HG02623 (cell line): Measurements from ENCODE around the gene C12orf42.

ENCODE experiments used
- ATAC-seq: cut with Tn5 transposase; IDR thresholded peaks from one replicate; pipeline ENCODE4 v1.9.1; 2021; ENCODE audit warnings: moderate library complexity; ENCODE audit not compliant: unreplicated experiment

Gene C12orf42

DNA sequence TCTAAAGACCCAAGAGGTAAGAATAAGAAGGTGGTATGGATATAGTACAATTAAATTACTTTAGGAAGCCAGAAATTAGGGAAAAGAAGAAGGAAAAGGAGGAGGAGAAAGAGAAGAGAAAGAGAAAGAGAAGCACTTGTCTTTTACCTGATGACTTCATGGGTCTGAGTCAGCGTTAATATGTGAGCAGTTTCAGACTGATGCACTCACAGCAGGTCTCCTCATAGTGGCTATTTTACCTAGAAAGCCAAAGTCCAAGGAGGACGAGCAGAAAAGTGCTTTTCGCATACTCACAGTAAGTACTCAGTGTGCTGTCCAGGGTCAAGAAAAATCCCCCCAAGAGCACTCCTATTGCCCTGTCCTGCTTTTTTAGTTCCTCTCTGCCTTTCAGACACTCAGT, 222.1 kb downstream of the C12orf42 start:
- no peak for ATAC-seq

DNA sequence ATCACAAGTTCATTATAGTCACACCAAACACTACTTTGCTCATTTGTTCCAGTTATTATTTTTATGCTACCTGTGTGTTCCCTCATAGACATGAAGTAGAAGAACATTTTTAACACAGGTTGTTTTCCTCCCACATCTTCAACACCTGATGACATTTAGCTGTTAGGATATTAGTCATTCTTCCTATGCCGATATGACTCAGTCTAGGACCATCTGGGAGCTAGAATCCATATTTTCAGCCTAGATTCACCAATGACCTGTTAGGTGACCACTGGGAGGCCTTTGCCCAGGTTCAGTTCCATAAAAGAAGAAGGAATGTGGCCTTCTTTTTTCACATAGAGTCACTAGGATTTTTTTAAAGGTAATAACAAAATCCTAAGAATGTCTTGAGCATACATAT, 222.8 kb downstream of the C12orf42 start:
- no peak for ATAC-seq

DNA sequence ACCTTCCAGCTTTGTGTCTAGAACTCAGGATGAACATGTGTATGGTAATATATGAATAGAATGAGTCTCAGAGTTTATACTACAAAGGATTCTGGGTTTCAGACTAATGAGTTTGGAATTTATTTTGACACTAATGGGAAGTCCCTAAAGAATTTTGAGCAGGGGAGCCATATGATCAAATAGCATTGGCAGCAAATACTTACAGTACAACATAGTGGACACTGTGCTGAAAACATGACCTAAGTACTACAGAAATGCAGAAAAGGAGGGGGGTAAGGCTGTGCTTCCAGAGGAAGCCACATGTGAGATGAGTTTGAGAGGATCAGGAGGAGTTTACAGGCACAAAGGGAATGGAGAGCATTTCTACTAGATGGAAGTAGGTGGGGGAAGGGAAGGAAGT, 225.8 kb downstream of the C12orf42 start:
- ATAC-seq = no peak

DNA sequence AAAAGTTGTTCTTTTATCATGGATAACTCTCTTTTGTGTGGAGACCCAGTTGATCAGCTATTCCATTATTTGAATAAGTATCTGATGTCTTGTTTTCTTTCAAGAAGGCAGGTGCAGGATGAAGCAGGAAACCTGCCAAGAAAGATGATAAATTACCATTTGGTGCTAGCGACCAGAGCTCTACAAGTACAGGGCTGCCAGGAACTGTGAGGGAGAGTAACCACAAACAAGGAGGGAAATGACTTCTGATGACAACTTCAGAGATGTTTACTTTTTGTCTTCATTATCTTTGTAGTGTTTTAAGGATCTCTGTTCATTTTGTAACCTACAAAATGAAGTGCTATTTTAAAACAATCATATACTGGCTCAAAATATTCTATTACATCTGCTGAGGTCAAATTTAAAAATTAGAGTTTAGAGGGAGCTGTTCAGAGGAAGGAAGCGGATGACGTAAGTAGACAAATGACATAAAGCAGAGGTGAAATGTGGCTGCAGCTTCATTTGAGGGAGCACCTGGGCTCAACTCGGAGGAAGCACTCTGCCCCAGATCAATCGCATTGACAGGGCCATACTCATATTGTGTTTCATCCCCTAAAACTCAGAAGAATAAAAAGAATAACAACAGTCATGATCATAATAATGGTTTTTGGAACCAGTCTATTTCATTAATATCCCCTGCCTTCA, 226.8 kb downstream of the C12orf42 start:
- ATAC-seq = no peak

DNA sequence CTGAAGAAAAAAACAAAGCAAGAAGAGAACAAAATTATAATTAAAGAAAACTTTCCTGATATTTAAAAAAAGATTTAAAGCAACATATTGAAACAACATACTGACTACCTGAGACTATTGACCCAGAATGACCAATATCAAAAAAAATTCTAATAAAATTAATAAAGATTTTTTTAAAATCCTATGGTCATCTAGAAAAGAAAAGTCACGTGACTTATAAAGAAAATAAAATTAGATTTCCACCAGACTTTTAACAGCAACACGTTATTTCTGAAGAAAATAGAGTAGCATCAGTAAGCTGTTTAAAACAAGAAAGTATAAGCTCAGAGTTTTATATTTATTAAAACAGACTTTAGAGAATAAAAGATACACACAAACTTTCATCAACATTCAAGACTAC, 238.0 kb downstream of the C12orf42 start:
- ATAC-seq = no peak
